MM.1S (cell line): ENCODE results near the gene TRPM2.

ENCODE experiments used
- EZH2 ChIP-seq: fragments of 300-600 bp; sonication (generic); optimal IDR thresholded peaks from 2 replicates; pipeline ENCODE3; 2017; ENCODE audit warnings: low read depth, mild to moderate bottlenecking, antibody characterized with exemption, low read length, mixed read lengths
- EZH2phosphoT487 ChIP-seq: fragments of 300-600 bp; sonication (generic); IDR thresholded peaks from 2 replicates; pipeline ENCODE4 v1.6.1; 2018; ENCODE audit warnings: antibody characterized with exemption, low read length
- TF ChIP-seq, protein P1 (sequence below): fragments of 300-600 bp; sonication (generic); IDR thresholded peaks from 2 replicates; pipeline ENCODE4 v1.5.1; 2016; ENCODE audit warnings: antibody characterized with exemption, low read length, mixed read lengths

DNA sequence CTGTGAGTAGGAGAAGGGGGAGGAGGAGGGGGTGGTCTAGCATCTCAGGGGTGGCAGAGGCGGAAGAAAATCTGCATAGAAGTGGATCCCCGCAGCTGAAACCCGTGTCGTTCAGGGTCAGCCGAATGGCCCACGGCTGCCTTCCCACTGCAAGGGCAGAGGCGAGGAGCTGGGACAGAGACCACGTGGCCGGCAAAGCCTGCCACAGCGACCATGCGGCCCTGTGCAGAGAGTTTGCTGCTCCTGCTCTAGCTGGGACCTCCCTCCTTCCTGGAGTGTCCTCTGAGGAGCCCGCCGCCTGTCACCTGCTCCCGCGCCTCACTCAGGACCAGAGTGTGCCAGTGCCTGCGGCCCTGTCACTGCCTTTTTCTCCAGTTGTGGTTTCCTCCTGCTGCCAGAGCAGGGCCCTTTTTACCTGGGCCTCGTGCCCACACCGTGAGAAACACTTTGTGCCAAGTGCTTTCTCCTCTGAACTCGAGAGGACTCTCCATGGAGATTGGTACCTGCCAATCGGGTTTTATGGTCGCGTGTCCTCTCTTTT, 5.4 kb upstream of the TRPM2 start:
- TF ChIP-seq, protein P1, sequence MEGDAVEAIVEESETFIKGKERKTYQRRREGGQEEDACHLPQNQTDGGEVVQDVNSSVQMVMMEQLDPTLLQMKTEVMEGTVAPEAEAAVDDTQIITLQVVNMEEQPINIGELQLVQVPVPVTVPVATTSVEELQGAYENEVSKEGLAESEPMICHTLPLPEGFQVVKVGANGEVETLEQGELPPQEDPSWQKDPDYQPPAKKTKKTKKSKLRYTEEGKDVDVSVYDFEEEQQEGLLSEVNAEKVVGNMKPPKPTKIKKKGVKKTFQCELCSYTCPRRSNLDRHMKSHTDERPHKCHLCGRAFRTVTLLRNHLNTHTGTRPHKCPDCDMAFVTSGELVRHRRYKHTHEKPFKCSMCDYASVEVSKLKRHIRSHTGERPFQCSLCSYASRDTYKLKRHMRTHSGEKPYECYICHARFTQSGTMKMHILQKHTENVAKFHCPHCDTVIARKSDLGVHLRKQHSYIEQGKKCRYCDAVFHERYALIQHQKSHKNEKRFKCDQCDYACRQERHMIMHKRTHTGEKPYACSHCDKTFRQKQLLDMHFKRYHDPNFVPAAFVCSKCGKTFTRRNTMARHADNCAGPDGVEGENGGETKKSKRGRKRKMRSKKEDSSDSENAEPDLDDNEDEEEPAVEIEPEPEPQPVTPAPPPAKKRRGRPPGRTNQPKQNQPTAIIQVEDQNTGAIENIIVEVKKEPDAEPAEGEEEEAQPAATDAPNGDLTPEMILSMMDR, result no peak
- TF ChIP-seq EZH2 (no peak), EZH2phosphoT487 (no peak)
